Panc1 (cell line): ENCODE results near the gene EYS.

Source experiments
- CTCF ChIP-seq: fragments of 450-650 bp; IDR thresholded peaks from 2 replicates; pipeline ENCODE4 v1.5.1; 2017; ENCODE audit warnings: mild to moderate bottlenecking
- POLR2AphosphoS5 ChIP-seq: IDR thresholded peaks from 2 replicates; pipeline ENCODE4 v1.6.1; 2012; ENCODE audit warnings: mild to moderate bottlenecking, low read depth, low read length, moderate library complexity

GRCh38 chr6:63968650-63969049, 1738.4 kb downstream of the EYS start:
- TF ChIP-seq POLR2AphosphoS5 (no peak), CTCF (no peak)
